GM13977 (cell line): Measurements from ENCODE around the gene PRDM16.

Experiments used
- DNase-seq: peaks from one replicate; pipeline ENCODE4 v3.0.0; 2012; ENCODE audit warnings: low spot score
- in situ Hi-C: fragments of 300-500 bp; cut with MboI; formaldehyde crosslinking; loops from one replicate; pipeline ENCODE4 v1.12.0; 2022; ENCODE audit warnings: low sequenced_read_pairs, low pct_unique_long_range_greater_than_20kb, mixed read lengths, inconsistent platforms; ENCODE audit not compliant: unreplicated experiment
- TF ChIP-seq, protein P1 (sequence below): IDR thresholded peaks from 2 replicates; pipeline ENCODE4 v1.5.1; 2012; ENCODE audit warnings: mild to moderate bottlenecking, control low read depth; ENCODE audit not compliant: insufficient read depth; ENCODE audit errors: extremely low read depth, missing control alignments

PRDM16 gene

DNA sequence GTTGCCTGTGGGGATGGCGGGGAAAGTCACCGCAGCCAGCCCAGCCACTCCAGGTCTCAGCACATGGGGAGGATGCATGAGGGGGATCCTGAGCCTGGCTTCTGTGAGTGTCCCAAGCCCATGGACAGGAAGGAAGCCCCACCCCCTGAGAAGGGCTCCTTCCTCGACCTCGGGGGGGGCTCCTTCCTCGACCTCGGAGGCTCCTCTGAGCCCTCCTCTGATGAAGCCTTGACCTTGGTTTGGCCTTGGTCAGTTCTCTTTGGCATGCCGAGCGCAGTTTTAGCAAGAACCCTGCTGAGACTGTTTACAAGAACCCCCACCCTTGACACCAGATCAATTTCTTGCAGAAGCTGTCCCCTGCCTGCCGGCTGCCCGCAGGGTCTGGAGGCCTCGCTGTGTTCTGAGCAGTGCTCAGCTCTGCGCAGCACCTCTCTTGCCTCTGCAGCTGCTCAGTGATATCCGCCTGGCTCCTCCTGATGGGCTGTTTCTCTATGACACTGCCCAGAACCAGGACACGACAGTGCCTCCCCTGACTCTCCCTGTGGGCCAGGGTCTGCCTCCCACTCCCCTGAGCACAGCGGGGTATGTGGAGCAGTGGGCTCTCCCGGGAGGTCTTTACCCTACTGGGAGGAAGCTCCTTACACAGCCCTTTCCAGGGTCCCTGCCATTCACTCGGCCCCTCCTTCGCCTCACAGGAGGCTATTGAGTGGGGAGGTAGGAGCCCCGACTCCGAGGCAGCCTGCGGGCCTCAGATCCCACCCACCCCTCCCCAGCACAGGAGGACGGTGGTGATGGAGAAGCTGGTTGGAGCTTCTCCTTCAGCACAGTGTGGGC, 32.3 kb upstream of the PRDM16 start:
- no peak for DNase-seq
- TF ChIP-seq, protein P1, sequence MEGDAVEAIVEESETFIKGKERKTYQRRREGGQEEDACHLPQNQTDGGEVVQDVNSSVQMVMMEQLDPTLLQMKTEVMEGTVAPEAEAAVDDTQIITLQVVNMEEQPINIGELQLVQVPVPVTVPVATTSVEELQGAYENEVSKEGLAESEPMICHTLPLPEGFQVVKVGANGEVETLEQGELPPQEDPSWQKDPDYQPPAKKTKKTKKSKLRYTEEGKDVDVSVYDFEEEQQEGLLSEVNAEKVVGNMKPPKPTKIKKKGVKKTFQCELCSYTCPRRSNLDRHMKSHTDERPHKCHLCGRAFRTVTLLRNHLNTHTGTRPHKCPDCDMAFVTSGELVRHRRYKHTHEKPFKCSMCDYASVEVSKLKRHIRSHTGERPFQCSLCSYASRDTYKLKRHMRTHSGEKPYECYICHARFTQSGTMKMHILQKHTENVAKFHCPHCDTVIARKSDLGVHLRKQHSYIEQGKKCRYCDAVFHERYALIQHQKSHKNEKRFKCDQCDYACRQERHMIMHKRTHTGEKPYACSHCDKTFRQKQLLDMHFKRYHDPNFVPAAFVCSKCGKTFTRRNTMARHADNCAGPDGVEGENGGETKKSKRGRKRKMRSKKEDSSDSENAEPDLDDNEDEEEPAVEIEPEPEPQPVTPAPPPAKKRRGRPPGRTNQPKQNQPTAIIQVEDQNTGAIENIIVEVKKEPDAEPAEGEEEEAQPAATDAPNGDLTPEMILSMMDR, result no peak
- in situ Hi-C loops, result no loop called here

DNA sequence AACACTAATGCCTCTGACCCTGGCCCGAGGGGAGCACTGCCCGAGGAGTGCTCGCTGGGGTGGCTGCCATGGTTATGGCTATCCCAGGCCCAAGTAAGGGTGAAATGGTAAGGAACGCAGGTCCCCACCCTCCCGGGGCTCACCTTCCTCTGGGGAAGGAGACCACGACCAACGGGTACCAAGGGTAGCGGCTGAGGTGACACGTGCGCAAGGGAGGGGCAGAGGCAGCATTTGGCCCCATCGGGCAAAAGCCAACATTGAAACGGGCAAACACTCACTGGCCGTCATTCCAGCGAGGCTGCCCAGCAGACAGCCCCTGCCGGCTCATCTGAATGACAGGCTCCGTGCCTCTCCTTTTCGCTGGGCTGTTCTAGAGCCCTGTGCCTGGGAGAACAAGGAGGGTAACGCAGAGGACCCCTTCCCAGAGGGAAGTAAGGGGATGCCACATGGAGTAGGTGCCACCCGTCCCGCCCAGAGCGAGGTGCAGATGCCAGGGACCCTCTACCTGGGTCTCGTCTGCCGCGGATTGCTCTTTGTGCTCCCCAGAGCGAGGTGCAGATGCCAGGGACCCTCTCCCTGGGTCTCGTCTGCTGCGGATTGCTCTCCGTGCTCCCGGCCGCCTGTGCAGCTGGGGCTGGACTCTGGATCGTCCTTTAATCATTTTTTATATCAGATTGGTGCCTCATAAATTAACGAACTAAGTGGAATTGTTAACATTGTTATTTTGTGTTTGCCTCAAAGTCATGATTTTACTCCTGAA, 31.5 kb upstream of the PRDM16 start:
- TF ChIP-seq, protein P1, result no peak
- no peak for DNase-seq
- in situ Hi-C loops, result no loop called here

DNA sequence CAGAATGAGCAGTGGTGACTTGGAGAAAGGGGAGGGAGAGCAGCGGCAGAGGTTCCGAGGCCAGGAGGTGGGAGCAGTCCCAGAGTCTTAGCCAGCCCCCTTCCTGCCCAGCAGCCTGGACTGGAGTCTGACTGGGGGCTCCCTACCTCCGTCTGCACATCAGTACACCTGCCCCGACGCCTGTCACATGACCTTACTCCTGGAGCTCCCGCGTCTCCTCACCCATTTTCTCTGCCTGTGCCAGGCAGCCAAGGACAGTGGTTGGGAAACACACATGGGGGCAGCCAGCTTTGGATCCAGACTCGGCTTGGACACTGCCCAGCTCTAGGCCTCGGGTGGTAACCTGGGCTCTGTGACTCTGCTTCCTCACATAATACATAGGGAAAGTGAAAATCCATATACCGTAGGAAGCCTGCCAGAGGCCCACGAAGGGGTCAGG, 30.9 kb upstream of the PRDM16 start:
- in situ Hi-C loops, result no loop called here
- TF ChIP-seq, protein P1, result no peak
- no peak for DNase-seq

DNA sequence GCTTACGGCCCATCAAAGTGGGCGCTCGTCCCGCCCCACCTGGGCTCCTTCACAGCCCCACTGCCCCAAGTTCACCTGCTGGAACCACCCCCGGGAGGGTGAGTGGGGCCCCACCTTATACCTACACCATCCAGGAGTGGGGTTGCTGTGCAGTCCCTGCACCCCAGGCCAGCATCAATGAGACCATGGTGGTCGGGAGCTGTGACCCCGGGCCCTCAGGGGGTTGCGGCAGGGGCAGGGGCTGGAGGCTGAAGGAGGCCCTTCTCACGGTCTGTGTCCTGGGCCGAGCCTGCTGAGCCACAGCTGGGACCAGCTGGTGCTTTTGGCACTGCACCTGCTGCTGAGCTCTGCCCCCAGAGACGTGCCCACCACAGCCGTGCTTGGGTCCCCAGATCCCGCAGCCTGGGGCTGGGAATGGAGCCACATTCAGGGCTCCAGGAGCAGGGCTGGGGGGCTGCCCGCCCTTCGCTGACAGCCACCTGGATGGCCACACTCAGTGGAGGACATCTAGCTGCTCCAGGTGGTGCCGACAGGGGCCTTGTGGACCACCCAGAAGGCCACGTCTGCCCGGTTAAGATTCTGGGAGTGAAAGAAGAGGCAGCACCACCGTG, 30.3 kb upstream of the PRDM16 start:
- TF ChIP-seq, protein P1, result no peak
- DNase-seq, result no peak
- in situ Hi-C loops, result no loop called here

- TF ChIP-seq, protein P1, result no peak
- in situ Hi-C loops, result no loop called here
- no peak for DNase-seq
These were observed 29.0 kb upstream of the PRDM16 start for GRCh38 chr1:3040004-3040403.

DNA sequence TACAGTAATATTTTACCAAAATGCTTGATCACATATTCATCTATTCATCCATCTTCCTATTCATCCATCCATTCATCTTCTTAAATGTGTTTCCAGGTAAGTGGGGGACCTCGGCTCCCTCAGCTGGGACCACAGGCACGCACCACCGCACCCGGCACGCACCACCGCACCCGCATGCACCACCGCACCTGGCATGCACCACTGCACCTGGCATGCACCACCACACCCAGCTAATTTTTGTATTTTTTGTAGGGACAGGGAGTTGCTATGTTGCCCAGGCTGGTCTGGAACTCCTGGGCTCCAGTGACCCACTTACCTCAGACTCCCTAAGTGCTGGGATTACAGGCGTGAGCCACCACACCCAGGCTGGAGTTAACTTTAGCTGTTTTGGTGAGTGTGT, 26.5 kb upstream of the PRDM16 start:
- TF ChIP-seq, protein P1, result no peak
- DNase-seq, result no peak
- in situ Hi-C loops, result no loop called here
